ENCODE results near the gene S100A14. TPM values are rescaled to one million over a fixed set of nuclear protein-coding genes. Genes with fewer than 3 reads are reported as not detected.

The S100A14 gene
- total RNA-seq, 1 experiment from 2014 or later: 2.1 TPM

DNA sequence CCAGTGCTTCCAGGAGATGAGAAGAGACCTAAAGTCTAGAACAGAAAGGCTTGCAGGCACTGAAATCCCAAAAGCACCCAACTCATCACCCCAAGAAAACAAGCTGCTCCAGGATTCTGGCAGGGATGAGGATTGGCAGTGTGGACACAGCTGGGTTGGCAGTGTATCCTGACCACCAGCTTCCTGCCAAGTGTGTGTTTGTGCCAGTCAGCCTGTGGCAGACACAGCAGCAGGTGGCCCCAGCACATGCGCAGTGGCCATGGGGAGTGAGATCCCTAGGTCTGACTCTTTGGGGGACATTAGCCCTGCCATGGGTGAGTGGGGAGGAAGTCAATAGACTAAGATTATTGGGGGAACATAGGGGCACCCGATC, 33.7 kb upstream of the S100A14 start:
- H3K4me3 Mint-ChIP-seq: no peak overlapping the region
- no peak for TF ChIP-seq ETV6 (CRISPR knock-in tag; IDR thresholded peaks at IDR 0.05)
- TF ChIP-seq, protein P1, sequence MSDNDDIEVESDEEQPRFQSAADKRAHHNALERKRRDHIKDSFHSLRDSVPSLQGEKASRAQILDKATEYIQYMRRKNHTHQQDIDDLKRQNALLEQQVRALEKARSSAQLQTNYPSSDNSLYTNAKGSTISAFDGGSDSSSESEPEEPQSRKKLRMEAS (CRISPR knock-in tag; IDR thresholded peaks at IDR 0.05): no peak
- TF ChIP-seq SMAD4 (CRISPR knock-in tag; IDR thresholded peaks at IDR 0.05): no peak
- no peak for TF ChIP-seq MLX (CRISPR knock-in tag; IDR thresholded peaks at IDR 0.05)
- TF ChIP-seq, protein P2, sequence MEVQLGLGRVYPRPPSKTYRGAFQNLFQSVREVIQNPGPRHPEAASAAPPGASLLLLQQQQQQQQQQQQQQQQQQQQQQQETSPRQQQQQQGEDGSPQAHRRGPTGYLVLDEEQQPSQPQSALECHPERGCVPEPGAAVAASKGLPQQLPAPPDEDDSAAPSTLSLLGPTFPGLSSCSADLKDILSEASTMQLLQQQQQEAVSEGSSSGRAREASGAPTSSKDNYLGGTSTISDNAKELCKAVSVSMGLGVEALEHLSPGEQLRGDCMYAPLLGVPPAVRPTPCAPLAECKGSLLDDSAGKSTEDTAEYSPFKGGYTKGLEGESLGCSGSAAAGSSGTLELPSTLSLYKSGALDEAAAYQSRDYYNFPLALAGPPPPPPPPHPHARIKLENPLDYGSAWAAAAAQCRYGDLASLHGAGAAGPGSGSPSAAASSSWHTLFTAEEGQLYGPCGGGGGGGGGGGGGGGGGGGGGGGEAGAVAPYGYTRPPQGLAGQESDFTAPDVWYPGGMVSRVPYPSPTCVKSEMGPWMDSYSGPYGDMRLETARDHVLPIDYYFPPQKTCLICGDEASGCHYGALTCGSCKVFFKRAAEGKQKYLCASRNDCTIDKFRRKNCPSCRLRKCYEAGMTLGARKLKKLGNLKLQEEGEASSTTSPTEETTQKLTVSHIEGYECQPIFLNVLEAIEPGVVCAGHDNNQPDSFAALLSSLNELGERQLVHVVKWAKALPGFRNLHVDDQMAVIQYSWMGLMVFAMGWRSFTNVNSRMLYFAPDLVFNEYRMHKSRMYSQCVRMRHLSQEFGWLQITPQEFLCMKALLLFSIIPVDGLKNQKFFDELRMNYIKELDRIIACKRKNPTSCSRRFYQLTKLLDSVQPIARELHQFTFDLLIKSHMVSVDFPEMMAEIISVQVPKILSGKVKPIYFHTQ (CRISPR knock-in tag; IDR thresholded peaks at IDR 0.05): no peak
- no peak for TF ChIP-seq FOXK1 (CRISPR knock-in tag; IDR thresholded peaks at IDR 0.05)
- no peak for TF ChIP-seq NR3C1 (CRISPR knock-in tag; conservative IDR thresholded peaks at IDR 0.05; ENCODE audit: low read depth)
- TF ChIP-seq SP1 (CRISPR knock-in tag; conservative IDR thresholded peaks at IDR 0.05): no peak
- TF ChIP-seq ZBTB43 (CRISPR knock-in tag; IDR thresholded peaks at IDR 0.05): no peak
- no peak for TF ChIP-seq NFYB (CRISPR knock-in tag; conservative IDR thresholded peaks at IDR 0.05; ENCODE audit: low read depth)
- TF ChIP-seq EMX1 (CRISPR knock-in tag; IDR thresholded peaks at IDR 0.05): no peak
- TF ChIP-seq E2F1 (CRISPR knock-in tag; IDR thresholded peaks at IDR 0.05): no peak
- TF ChIP-seq ZSCAN18 (CRISPR knock-in tag; IDR thresholded peaks at IDR 0.05): no peak
- no peak for TF ChIP-seq ZNF425 (CRISPR knock-in tag; conservative IDR thresholded peaks at IDR 0.05)
- no peak for TF ChIP-seq TEAD4 (CRISPR knock-in tag; IDR thresholded peaks at IDR 0.05)
- no peak for TF ChIP-seq E2F4 (CRISPR knock-in tag; IDR thresholded peaks at IDR 0.05; ENCODE audit: borderline replicate concordance, low read depth)
- TF ChIP-seq IRF1 (CRISPR knock-in tag; IDR thresholded peaks at IDR 0.05): no peak
- H3K27me3 Mint-ChIP-seq (ENCODE audit: low read depth): peaks cover 2% of the 10 kb centered on the region; the same call in 1 of the 2 replicates
- peaks cover 11% of the 10 kb centered on the region for H3K36me3 Mint-ChIP-seq
- ChIA-PET POLR2A (interaction anchor here (3.4 kb wide), 1 partner anchor 16 kb away, joined by 14 read pairs; the partner anchor contains the start of gene CHTOP), CTCF (interaction anchor here (1.2 to 1.7 kb wide), 4 partner anchors 22 to 139 kb away, joined by 3 to 6 read pairs (median 5); partner anchors contain the start of gene S100A13)
- H3K27ac Mint-ChIP-seq: no peak overlapping the region
- DNase-seq (ENCODE audit: low spot score) (no peak), ATAC-seq (no peak)
- H3K9me3 Mint-ChIP-seq: no peaks in the 10 kb centered on the region
- peaks cover 8% of the 10 kb centered on the region for H3K4me1 Mint-ChIP-seq

Data from WTC11 (cell line).